IMR-90 (cell line): ENCODE measurements around the gene ATG14. TPM values are rescaled to one million over a fixed set of nuclear protein-coding genes. Genes with fewer than 3 reads are reported as not detected.

Experiments
- ATAC-seq: fragments of 200-7000 bp; cut with Tn5 transposase; 2 replicates; pipeline ENCODE4 v1.9.1; 2020; ENCODE audit warnings: low read depth, mild to moderate bottlenecking, moderate library complexity
- BruUV-seq: library from RNA; stranded (reverse); fragments of 400-500 nt; replicated peaks from 2 replicates; lab custom pipeline; 2021; lab: Mats Ljungman, UMichigan
- CTCF ChIA-PET: fragments of 300-600 bp; formaldehyde crosslinking; extraction: SDS; loops from one replicate; lab custom pipeline; 2021; ENCODE audit warnings: antibody characterized with exemption; lab: Yijun Ruan, JAX
- POLR2A ChIA-PET: fragments of 300-600 bp; sonication (Branson Sonifier 250); formaldehyde crosslinking; loops from one replicate; lab custom pipeline; 2022; ENCODE audit warnings: antibody characterized with exemption; ENCODE audit not compliant: unreplicated experiment; lab: Charles Lee
- DNase-seq: peaks from one replicate; pipeline ENCODE4 v3.0.0; 2013
- H2AFZ ChIP-seq: replicated peaks from 2 replicates; pipeline ENCODE3; 2013; ENCODE audit warnings: low read length, mild to moderate bottlenecking; ENCODE audit not compliant: poor library complexity
- H2AK5ac ChIP-seq: 2 replicates; pipeline ENCODE4 v1.6.1; 2013; ENCODE audit warnings: low read depth, low read length, inconsistent platforms
- H2AK9ac ChIP-seq: replicated peaks from 2 replicates; pipeline ENCODE3; 2013; ENCODE audit warnings: mild to moderate bottlenecking, low read depth, low read length, moderate library complexity; ENCODE audit not compliant: poor library complexity
- H2BK120ac ChIP-seq: 2 replicates; pipeline ENCODE4 v1.6.1; 2013; ENCODE audit warnings: low read depth, low read length, inconsistent platforms
- H2BK15ac ChIP-seq: 3 replicates; pipeline ENCODE4 v1.6.1; 2013; ENCODE audit warnings: low read depth, low read length, inconsistent platforms
- H2BK20ac ChIP-seq: 2 replicates; pipeline ENCODE4 v1.6.1; 2013; ENCODE audit warnings: low read depth, mild to moderate bottlenecking, inconsistent platforms, low read length, moderate library complexity
- H2BK5ac ChIP-seq: 2 replicates; pipeline ENCODE4 v1.6.1; 2013; ENCODE audit warnings: mild to moderate bottlenecking, low read depth, low read length, inconsistent platforms; ENCODE audit not compliant: poor library complexity, severe bottlenecking
- H3K14ac ChIP-seq: replicated peaks from 2 replicates; pipeline ENCODE4 v1.6.1; 2013; ENCODE audit warnings: low read depth, low read length, inconsistent platforms
- H3K18ac ChIP-seq: 2 replicates; pipeline ENCODE4 v1.6.1; 2013; ENCODE audit warnings: low read depth, low read length, control low read depth
- H3K23ac ChIP-seq: 2 replicates; pipeline ENCODE4 v1.6.1; 2013; ENCODE audit warnings: low read depth, low read length, inconsistent platforms
- H3K27ac ChIP-seq: 2 replicates; pipeline ENCODE4 v1.5.1; 2013; ENCODE audit warnings: mild to moderate bottlenecking, control low read depth, low read length; ENCODE audit not compliant: insufficient read depth
- H3K27me3 ChIP-seq: 2 replicates; pipeline ENCODE4 v1.6.1; 2013; ENCODE audit warnings: low read length; ENCODE audit not compliant: control insufficient read depth, insufficient read depth
- H3K36me3 ChIP-seq: 2 replicates; pipeline ENCODE4 v1.6.1; 2013; ENCODE audit warnings: low read length, mixed read lengths; ENCODE audit not compliant: control insufficient read depth, insufficient read depth
- H3K4ac ChIP-seq: 2 replicates; pipeline ENCODE4 v1.6.1; 2013; ENCODE audit warnings: low read depth, low read length, inconsistent platforms
- H3K4me1 ChIP-seq: 2 replicates; pipeline ENCODE4 v1.6.1; 2013; ENCODE audit warnings: low read length, mixed read lengths; ENCODE audit not compliant: control insufficient read depth, insufficient read depth
- H3K4me2 ChIP-seq: 2 replicates; pipeline ENCODE4 v1.6.1; 2013; ENCODE audit warnings: low read depth, mild to moderate bottlenecking, control low read depth, low read length, moderate library complexity
- H3K4me3 ChIP-seq: 2 replicates; pipeline ENCODE4 v1.5.1; 2013; ENCODE audit warnings: low read depth, mild to moderate bottlenecking, control low read depth, low read length, moderate library complexity; ENCODE audit not compliant: insufficient read depth
- H3K56ac ChIP-seq: 2 replicates; pipeline ENCODE4 v1.6.1; 2013; ENCODE audit warnings: low read length, inconsistent platforms; ENCODE audit not compliant: insufficient read depth; ENCODE audit errors: extremely low read depth
- H3K79me1 ChIP-seq, 2 experiments: 2 replicates each; pipeline ENCODE4 v1.6.1; 2013; ENCODE audit warnings: low read length in 2 of 2, inconsistent platforms in 1 of 2, low read depth in 1 of 2
- H3K9ac ChIP-seq: 2 replicates; pipeline ENCODE4 v1.6.1; 2013; ENCODE audit warnings: low read depth, low read length, control low read depth
- H3K9me1 ChIP-seq: 2 replicates; pipeline ENCODE4 v1.6.1; 2013; ENCODE audit warnings: low read length, inconsistent platforms; ENCODE audit not compliant: insufficient read depth
- H3K9me3 ChIP-seq: 2 replicates; pipeline ENCODE4 v1.6.1; 2013; ENCODE audit warnings: low read length; ENCODE audit not compliant: control insufficient read depth, insufficient read depth
- H4K20me1 ChIP-seq: 2 replicates; pipeline ENCODE4 v1.6.1; 2013; ENCODE audit warnings: low read length, inconsistent platforms; ENCODE audit not compliant: insufficient read depth
- H4K5ac ChIP-seq: 2 replicates; pipeline ENCODE4 v1.6.1; 2013; ENCODE audit warnings: mild to moderate bottlenecking, low read depth, low read length, control low read depth
- H4K8ac ChIP-seq, 2 experiments: 2 replicates each; pipeline ENCODE4 v1.6.1; 2013; ENCODE audit warnings: low read depth in 2 of 2, low read length in 2 of 2, control low read depth in 1 of 2, inconsistent platforms in 1 of 2
- H4K91ac ChIP-seq: 2 replicates; pipeline ENCODE4 v1.6.1; 2013; ENCODE audit warnings: low read depth, low read length, inconsistent platforms; ENCODE audit not compliant: insufficient read depth
- BHLHE40 ChIP-seq: fragments of 150-350 bp; IDR thresholded peaks from 2 replicates; pipeline ENCODE4 v1.6.1; 2016; ENCODE audit warnings: mild to moderate bottlenecking, low read depth, low read length
- MXI1 ChIP-seq: IDR thresholded peaks from 2 replicates; pipeline ENCODE4 v1.6.1; 2012; ENCODE audit warnings: low read depth, mild to moderate bottlenecking, low read length, moderate library complexity, borderline replicate concordance
- WGBS, 2 experiments: methylation state at CpG; one replicate each; pipeline versions ENCODE4 v1.1.5 to v1.1.7; 2013; ENCODE audit warnings: missing lambda C conversion rate in 2 of 2; ENCODE audit not compliant: insufficient read length in 1 of 2; ENCODE audit errors: extremely low coverage in 2 of 2; 5-methylcytosine and 5-hydroxymethylcytosine counted together
- dilution Hi-C: fragments of 300-500 bp; cut with HindIII; formaldehyde crosslinking; loops from one replicate; pipeline ENCODE4 v1.14.3; 2018; ENCODE audit warnings: low sequenced_read_pairs; ENCODE audit not compliant: unreplicated experiment
- in situ Hi-C: fragments of 300-500 bp; cut with MboI; formaldehyde crosslinking; loops from 3 replicates; pipeline ENCODE4 v1.14.3; 2019; ENCODE audit warnings: low sequenced_read_pairs, inconsistent platforms, mixed read lengths
- intact Hi-C: fragments of 100-400 bp; cut with micrococcal nuclease; formaldehyde crosslinking; loops from 2 replicates; pipeline ENCODE4 v1.10.0; 2022
- polyA plus RNA-seq, 3 experiments: library from polyadenylated mRNA; depleted of rRNA; stranded (reverse); fragments of >200 nt; gene quantifications; 2 replicates each; pipeline ENCODE4 v1.2.3, GENCODE V29; 2012; ENCODE audit warnings: low replicate concordance in 1 of 3
- total RNA-seq: library from RNA; depleted of rRNA; stranded (reverse); fragments of >200 nt; gene quantifications from 2 replicates; pipeline ENCODE4 v1.2.3, GENCODE V29; 2012

ATG14 gene
- total and polyA plus RNA-seq, 2 of the 4 experiments (the other 2 are of a cell fraction), result 5.0 to 12.4 TPM

- no TSS peak for BruUV-seq
- dilution Hi-C loops, result no loop called here
These were observed 29.7 kb upstream of the ATG14 start for GRCh38 chr14:55441286-55441685.

More at GRCh38 chr14:55441286-55441685, 29.7 kb upstream of the ATG14 start:
- ChIA-PET CTCF (no interaction called here), POLR2A (no interaction called here)
- Histone ChIP-seq H3K4me2 (no peak overlapping the region), H3K56ac (no peak overlapping the region), H3K4me3 (no peak overlapping the region), H2BK15ac (no peak overlapping the region), H3K9me1 (no peaks in the 10 kb centered on the region), H3K27ac (no peak overlapping the region), H2BK5ac (no peak overlapping the region), H4K91ac (no peak overlapping the region), H3K4me1 (no peaks in the 10 kb centered on the region), H3K79me1 (no peaks in the 10 kb centered on the region; a peak in 1 of 4 replicates), H2BK20ac (no peak overlapping the region), H2AK5ac (no peak overlapping the region), H2AK9ac (no peak overlapping the region), H4K8ac (no peak overlapping the region), H3K18ac (no peak overlapping the region), H4K20me1 (no peaks in the 10 kb centered on the region), H3K9ac (no peak overlapping the region), H3K23ac (no peak overlapping the region), H2AFZ (no peak overlapping the region), H3K14ac (no peak overlapping the region), H3K4ac (no peak overlapping the region), H4K5ac (no peak overlapping the region), H3K9me3 (no peaks in the 10 kb centered on the region; the same call in 1 of the 2 replicates), H3K36me3 (no peaks in the 10 kb centered on the region), H2BK120ac (no peak overlapping the region), H3K27me3 (peaks cover 5% of the 10 kb centered on the region; the same call in 1 of the 2 replicates)
- no CpG with 5 or more reads among the region's 9 CpGs for WGBS, 2 experiments
- intact Hi-C loops (no loop called here), in situ Hi-C loops (loop anchor here (25.0 kb wide), 1 partner anchor 896 kb away; no protein-coding TSS in a partner anchor)
- no peak for ATAC-seq
- TF ChIP-seq BHLHE40 (no peak), MXI1 (no peak)
- DNase-seq, result no peak
